Stimulated activated CD4-positive, alpha-beta T cell treated with anti-CD3 and anti-CD28 coated beads, TNF-alpha, amount 100 ng/mL, for 48 hours (primary cell): Measurements from ENCODE around the gene RAET1G.
"Not testable (repeated sequence)": the region's sequence is repeated elsewhere in the genome, so short reads cannot be mapped to it uniquely, and the experiment has no call there.

ENCODE experiments used
- DNase-seq, 3 donors: peaks; one replicate each; pipeline ENCODE4 v3.0.0-alpha.2; 2020; ENCODE audit warnings: low read depth in 3 of 3

The RAET1G gene

DNA sequence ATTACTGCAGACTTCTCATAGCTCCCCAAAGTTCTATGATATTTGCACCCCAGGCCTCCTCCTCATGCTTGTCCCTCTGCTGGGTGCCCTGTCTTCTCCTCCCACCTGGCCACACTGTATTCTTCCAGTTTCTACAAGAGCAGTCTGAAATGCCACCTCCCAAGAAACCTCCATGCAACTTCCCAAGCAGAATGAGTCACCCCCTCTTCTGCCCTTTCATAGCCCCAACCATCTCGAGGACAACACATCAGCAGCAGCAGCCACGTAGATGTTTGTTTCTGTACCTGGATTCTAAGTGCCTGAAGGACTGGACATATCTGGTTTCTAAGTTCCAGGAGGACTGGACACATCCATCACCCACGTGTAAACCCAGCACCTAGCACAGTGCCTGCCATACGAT lies 12.3 kb upstream of the RAET1G start:
- no peak for DNase-seq

DNA sequence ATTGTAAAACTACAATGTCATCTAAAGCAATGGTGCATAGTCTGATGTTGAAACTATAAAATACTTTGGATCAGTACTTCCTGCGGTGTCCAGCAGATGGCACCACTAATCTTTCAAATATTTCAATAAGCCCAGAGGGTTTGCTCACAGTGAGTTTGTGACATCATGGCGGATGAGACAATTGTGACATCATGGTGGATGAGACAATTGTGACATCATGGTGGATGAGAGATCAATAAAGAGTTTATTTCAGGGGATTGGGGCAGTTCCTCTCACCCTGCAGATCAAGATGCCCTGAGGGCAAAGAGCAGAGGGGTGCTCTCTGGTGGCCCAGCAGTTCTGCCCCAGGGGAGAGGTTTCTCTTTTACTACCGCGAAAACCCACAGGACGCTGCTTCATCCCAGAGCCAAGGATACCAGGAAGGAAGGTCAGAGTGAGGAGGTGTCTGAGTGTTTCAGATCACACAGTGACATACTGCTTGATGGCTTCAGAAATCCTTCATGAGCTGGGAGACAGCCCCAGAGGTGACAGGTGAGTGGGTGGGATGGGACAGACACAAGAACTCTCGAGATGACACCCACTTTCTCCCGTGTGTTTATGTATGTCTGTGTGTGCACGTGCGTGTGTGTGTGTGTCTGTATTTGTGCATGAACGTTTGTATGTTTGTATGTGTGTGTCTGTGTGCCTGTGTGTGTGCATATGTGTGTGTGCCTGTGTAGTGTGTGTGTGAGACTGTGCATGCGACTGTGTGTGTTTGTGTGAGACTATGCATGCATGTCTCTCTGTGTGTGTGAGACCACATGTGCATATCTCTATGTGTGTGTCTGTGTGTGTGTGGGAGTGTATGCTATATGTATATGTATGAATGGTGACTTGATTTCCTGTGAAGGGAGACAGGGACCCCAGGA lies 11.6 kb upstream of the RAET1G start:
- peak; percentile 46 to 53 (median 47) for DNase-seq

DNA sequence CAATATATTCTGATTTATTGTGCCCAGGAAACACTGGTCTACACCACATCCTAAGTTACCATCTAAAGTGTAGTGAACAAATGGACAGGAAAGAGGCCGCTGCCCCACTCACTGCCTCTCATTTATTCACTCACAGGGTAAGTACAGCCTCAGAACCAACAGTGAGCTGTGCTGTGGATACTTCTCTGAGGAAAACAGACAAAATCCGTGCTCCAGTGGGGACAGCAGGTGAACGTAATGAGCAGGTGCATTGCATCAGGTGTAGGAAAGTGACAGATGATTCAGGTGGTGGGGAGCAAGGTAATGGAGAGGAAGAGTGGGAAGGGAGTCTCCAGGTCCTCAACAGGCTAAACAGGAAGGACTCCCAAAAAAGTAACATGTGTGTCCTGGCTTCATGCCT lies 10.5 kb upstream of the RAET1G start:
- no peak for DNase-seq

DNA sequence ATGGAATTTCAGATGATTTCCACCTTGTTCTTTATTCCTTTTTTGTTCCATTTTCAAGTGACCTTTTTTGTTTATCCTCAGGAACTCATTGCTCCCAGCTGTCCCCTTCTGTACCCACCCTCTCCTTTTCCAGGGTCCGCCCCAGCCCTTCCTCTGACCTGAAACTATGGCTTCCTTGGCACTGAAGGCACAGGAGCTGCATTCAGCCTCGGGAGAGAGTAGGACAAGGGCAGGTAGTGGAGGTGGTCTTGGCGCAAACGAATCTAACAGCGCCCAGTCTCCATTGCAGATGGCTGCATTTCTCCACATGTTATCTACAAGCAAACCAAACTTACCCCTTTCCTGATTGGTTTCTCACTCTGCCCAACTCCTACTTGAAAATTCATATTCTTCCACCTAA lies 10.1 kb upstream of the RAET1G start:
- no peak for DNase-seq

DNA sequence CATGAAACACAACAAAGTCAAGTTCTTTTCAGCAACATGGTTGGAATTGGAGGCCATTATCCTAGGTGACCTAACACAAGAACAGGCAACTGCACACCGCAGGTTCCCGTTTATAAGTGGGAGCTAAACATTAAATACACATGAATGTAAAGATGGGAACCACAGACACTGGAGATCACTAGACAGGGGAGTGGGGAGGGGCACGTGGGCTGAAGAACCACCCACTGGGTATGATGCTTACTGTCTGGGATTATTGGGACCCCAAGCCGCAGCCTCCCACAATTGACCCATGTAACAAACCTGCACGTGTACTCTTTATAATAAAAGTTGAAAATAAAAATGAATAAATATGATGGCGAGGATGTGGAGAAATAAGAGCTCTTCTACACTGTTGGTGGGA lies 8.6 kb upstream of the RAET1G start:
- DNase-seq = no peak

DNA sequence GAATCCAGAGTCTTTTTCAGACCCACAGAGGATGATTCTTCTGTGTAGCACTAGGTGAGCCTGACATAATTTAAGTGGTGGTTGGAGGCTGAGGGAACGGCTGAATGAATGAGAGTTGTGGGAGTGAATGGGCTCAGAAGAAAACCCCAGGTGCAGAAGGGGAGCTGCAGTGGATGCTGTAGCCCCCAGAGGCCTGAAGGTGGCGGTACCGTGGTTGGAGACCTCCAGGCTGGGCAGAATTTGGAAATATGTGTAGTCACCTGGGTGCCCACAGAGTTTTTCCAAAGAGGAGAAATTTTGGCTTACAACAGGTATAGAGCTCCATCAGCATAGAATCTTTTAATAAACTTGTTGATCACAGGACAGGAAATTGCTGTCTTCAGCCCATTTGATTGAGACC lies 6.5 kb upstream of the RAET1G start:
- DNase-seq = no peak

DNA sequence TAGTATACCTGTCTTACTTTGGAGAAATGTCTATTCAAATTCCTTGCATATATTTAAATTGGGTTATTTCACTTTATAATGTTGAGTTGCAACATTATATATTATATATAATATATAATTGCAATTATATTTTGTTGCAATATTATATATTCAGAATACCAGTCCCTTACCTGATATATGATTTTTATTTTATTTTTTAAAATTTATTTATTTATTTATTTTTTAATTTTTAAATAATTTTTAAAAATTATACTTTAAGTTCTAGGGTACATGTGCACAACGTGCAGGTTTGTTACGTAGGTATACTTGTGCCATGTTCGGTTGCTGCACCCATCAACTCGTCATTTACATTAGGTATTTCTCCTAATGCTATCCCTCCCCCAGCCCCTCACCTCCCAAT lies 4.1 kb upstream of the RAET1G start:
- not testable (repeated sequence) for DNase-seq

DNA sequence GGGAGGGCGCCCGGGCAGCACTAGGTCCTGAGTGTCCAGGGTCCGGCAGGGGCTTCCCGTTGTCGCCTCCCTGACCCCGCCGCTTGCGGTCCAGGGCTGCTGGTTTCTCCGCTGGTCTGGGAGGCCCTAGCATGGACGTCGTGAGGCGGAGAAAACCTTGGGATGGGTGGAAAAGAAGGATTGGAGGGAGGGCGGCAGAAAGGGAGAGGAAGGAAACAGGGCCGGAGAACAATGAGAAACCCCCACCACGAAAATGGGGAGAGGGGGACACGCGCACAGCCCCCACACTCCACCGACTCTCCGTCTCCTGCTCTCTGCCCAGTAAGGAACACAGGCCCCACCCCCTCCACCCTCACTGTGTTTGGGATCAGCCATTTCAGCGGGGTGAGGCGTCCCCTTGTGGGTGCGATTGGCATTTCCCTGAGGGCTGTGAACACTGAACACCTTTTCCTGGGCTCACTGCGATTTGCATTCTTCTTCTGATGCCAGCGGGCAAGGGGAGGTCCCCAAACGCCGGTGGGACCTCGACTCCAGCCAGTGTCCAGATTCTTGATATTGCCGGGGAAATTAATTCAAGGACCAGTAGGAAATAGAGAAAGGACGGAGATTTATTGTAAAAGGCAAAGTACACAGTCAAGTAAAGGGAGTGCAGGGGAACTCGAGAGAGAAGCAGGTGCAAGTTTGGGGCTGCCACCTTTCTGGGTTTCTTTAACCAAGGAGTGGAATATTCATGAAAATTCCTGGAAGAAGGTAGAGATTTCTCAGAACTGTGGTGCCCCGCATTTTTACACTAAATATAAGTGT lies 3.3 kb upstream of the RAET1G start:
- DNase-seq = peak; percentile 69 to 80 (median 71)

DNA sequence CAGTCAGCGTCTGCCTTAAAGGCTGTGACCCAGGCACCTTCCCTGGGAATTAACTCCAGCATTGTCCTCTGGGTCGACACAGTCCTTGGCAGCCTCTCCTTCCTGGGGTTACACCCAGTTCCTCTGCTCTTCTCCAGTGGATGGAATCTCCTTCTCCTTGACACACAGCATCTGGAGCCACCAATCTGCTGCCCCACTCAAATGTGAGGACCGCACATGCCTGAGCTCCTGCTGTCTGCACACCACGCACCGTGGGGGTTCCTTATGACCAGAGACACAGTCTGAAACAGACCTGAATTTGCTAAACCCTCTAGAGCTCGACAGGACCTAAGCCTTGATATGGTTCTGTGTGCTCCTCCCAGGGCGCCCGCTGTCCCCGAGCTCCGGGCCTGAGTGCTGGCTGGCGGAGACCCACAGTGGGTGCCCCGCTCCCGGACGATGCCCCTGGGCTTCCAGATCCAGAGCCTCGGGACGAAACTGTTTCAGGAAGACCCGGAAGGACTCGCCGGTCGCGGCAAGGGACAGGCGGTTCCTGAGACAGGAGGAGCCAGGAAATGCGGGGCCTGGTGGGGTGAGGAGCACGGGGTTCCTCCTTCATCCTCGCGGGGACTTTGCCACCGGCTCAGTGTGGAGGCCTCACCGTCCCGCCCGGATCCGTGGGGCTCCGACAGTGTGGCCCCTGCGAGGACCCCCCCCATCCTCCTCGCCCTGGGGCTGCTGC lies 2.5 kb upstream of the RAET1G start:
- DNase-seq = no peak

DNA sequence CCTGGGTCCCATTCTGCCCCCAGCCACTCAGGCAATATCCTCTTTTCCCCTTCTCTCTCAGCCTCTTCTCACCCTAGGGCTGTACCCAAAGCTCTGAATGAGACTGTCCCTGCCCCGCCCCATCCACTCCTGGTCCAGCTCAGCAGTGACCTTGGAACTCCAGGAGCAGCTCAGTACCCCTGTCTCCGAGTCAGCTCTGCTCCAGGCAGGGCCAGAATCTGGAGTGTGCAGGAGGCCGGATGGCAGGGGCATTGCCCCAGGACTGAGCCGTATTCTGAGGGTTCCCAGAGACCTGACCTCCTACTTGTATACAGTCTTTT lies 2.0 kb upstream of the RAET1G start:
- no peak for DNase-seq

DNA sequence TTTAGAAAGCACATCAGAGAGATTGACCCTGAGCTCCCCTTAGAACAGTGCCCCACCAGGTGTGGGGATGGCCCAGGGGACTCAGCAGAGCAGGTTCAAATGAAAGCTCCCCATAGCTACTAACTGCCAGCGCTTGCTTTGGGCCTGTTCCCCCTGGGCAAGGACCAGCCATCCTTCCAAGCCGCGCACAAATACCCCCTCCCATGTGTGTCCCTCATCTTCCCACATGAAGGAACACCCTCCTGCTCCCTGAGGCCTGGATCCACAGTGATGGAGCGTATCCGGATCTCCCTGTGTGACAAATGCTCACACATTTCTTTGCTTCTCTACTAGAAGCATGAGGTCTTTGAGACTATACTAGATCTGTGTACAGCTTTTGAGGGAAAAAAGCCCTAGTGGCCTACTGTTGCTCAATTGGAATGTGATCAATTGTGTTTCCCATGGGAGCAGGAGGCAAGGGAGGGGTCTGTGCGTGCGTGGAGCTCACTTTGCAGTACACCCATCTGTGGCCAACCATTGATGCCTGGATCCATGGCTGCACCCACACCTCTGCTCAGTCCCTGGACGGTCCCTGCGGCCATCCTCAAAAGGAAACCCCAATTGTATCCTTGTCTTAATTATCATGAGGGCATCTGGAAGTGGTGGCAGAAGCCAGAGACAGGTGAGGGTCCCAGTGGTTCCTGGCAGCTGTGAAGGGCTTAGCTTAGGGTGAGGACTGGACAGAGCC lies 1.4 kb upstream of the RAET1G start:
- DNase-seq = no peak

DNA sequence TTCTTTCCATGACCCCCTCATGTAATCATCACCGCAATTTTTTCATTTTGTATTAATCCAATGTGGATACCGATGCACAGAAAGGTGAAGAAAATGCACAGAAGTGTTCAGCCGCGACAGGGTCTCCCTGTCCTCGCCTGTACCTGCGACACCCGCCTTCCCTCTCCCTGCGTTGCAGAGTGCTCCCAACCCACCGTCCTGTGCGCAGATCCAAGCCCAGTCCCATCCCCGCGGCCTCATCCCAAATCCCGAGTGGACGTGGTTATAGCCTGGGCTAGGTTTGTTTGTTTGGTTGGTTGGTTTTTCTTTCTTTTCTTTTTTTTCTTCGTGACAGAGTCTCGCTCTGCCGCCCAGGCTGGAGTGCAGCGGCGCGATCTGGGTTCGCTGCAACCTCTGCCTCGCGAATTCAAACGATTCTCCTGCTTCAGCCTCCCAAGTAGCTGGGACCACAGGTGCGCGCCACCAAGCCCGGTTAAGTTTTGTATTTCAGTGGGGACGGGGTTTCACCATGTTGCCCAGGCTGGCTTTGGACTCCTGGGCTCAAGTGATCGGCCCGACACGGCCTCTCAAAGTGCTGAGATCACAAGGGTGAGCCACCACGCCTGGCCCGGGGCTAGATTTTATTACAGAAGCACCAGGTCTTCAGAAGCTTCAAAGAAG lies 536 bp upstream of the RAET1G start:
- no peak for DNase-seq

DNA sequence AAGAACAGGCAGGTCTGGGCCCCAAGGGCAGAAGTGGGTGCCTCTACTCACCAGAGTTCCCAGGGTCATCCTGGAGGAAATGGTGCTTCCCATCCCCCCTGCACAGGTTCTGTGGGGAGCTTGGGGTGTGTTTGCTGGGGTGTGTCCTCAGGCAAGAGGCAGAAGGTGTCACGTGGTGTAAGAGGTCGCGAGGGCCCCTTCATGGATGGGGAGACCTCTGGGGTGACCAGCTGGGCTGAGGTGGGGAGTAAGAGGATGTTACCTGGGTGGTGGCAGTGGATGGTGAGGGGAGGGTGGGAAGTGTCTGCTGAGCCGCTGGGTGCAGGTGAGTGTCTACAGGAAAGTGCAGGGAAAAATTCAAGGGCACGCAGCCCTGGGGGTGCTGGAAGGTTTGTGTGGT lies 830 bp downstream of the RAET1G start:
- DNase-seq = not testable (repeated sequence)

DNA sequence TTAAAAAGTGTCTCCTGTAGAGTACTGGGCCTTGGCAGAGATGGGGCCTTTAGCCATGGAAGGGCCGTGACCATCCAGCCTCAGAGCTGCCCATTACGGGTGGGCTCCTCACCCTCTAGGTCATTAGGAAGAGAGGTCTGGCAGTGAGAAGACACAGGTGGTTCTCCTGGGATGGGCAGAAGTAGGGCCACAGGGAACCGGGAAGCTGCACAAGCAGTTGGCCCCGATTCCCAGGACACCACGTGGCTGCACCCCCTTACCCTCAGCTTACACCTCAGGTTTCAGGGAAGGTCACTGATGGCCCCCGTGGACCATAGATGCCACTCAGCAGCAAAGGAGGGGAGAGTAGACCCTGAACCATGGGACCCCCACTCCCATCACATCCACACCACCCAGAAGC lies 1.6 kb downstream of the RAET1G start:
- no peak for DNase-seq

DNA sequence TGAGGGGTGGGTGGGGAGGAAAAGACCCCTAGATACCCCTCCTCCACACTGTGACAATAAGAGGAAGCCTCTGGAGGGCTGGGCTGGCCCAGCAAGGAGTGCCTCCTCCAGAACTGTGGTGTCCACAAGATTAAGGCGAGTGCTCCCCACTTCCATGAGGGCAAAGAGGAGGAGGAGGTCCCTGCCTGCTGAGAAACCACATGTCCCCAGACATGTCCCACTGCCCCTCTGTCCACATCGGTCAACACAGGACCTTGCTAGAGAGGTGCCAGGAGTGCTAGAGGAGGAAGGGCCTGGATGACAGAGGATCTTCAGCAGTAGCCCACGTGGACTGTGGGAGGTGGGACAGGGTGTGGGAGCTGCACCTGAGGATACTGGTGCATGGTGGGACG lies 3.1 kb downstream of the RAET1G start:
- DNase-seq = no peak

DNA sequence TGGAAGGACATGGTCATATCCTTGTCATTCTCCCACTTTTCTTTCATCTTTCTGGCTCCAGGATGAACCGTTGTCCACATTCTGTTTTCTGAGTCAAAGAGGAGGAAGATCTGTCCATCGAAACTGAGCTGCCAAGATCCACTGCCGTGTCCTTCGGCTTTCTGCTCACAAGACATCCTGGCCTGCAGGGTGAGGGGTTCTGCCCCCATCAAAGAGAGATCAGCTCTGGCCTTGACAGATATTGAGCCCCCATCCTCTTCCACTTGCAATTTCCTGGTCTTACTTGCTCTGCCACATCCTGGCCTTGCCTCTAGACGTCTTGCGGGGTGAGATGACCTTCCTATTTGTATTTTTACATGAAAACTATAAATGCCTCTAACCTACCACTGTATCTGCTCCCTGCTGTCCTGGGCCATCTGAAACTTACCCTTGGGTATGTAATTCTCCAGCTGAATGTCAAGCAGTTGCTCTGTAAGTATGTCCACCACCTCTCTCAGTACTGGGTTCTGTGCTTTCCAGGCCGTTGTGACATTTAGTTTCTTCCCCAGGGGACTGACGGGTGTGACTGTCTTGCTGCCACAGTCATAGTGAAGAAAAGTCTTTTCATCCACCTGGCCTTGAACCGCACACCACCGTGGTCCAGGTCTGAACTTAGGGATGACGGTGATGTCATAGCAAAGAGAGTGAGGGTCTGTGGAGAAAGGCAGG lies 3.6 kb downstream of the RAET1G start:
- not testable (repeated sequence) for DNase-seq

DNA sequence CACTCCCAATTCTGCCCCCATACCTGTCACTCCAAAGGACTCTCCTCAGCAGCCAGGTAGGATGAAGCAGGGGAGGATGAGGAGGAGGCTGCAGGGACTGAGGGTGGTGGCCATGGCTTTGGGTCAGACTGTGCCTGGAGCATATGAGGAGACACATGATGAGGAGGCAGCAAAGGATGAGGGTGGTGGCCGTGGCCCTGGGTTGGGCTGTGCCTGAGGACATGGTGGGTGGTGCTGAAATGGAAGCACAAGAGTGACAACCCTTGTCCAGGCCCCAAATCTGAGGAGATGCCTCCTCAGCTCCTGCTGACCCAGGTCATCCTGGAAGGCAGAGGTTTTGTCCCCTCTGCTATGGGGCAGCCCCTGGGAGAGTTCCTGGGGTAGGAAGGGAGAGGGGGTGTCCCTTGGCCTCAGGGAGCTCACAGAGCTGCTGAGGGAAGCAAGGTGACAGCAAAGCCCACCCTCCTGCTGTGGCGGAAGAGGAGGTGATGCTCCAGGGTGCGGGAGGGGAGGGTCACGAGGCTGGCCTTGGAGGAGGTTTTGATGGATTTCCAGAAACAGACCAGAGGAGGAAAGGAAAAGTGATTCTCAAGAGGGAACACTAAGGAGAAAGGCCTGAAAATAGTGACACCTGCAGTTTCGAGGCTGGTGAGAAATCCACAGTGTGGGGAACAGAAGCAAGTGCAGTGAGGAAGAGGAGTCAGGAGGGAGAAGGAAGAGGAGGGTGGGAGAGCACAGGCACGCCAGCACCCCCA lies 4.6 kb downstream of the RAET1G start:
- DNase-seq = no peak

DNA sequence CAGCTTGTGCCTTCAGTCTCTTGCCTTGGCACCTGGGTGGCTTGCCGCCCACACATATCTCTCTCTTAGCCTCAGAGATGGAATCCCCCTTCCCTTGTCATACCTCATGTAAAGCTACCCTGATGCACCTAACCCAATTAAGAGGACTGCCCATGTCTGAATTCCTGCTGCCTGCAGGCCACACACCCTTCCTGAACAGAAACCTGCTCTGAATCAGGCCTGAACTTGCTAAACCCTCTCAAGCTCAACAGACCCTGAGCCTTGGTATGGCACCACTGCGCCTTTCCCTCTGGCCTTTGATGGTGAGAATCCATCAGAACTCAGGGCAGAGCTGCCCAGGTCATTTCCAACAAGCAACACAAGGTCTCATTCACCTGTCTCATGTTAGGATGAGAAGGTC lies 5.2 kb downstream of the RAET1G start:
- no peak for DNase-seq

DNA sequence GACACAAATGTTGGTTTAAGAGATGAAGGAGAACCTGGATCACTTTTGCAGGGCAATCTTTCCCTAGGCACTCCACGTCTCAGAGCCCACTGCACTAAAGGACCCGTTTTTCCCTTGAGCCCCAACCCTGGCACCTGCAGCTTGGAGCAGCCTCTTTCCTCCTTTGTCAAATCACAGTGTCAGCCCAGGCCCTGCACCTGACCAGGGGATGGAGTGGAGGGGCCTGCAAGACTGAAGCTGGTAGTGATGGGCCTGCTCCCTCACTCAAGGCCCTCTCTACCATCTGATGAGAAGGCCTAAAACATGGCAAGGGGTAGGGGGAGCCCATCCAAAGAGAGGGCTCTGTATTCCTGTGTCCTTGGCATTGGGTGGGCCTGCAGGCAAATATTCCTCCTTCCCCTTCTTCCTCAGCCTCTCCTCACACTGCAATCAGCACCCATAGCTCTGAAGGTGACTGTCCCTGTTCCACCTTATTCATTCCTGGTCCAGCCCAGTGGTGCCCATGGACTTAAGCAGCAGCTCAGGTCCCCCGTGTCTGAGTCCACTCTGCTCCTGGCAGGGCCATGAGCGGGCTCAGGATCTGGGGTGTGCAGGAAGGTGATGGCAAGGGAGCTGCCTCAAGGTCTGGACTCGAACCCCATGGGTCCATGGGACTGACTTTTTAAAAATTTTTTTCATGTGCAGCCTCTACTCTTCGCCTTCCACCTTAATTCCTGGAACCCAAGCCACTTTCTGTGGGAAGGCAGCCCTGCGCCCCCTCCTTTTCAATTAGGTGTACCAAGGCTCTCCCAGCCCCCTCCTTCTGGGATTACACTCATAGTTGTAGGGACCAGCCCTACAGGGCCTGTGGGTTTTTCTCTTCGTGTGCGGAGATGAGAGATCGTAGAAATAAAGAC lies 6.7 kb downstream of the RAET1G start:
- DNase-seq = no peak
